DLD1 (cell line): ENCODE data around the gene PANK1.

Experiments used
- in situ Hi-C: cut with HindIII; loops from 2 replicates; pipeline ENCODE4 v1.10.0; 2017; ENCODE audit warnings: low sequenced_read_pairs

The PANK1 gene

GRCh38 chr10:89644967-89645741 is at the start of gene PANK1:
Gene PANK1, minus strand, starts transcription at chr10:89645242. Its CDS starts 351 bp downstream, at chr10:89644891.
- in situ Hi-C loops = no loop called here

DNA sequence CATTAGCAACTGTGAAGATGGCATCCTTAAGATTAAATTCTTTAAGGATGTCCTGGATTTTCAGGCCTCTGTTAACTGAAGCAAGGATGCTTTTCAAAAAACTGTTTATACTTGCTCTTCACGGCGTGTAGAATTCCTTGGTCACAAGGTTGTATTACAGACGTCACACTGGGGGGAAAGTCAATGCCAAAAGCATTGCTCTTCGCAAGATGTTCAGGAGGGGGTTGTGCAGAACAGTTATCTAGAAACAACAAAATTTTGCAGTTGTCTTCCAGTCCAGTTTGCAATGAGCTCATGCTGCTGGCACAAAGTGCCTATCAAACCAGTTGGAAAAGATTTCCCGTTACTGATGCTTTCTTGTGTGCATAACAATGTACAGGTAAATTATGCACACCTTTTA is 48.1 kb upstream of the PANK1 start:
- in situ Hi-C loops = no loop called here

- in situ Hi-C loops = no loop called here
Observed at GRCh38 chr10:89692416-89692815, 47.4 kb upstream of the PANK1 start.

DNA sequence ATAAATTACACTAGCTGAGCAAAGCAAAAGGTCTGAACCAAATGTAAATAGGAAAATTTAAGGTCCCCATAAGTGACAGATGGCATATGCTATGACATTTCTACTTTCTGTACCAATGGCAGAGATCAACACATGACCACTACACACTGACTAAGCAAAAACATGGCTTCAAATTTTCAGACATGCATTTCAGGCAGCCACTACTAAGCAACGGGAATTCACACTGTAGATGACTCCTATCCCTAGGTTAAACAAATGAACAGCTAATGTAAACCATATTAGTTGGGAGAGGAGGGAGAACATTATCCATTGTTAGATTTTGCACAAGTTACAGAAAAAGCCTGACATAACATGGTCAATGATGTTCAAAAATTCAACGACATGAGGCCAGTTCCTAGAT is 45.0 kb upstream of the PANK1 start:
- in situ Hi-C loops = no loop called here

DNA sequence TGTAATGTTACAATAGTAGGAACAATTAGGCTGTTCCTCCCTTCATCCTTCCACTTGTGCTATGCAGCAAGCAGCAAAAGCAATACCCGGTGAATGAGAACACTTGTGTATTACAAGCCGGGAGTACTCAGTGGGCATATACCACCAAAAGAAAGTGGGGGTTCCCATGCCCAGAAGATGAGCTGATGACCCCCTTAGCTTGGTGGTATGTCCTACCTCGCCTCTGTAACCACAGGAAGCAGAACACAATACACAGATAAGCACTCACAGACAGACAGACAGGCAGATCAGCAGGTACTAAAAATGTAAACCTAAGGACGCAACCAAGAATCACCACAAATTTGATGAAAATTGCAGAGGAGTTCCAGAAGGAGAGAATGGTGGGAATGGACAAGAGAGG is 40.9 kb upstream of the PANK1 start:
- in situ Hi-C loops = no loop called here

GRCh38 chr10:89684604-89685003 is 39.6 kb upstream of the PANK1 start:
- in situ Hi-C loops = no loop called here

DNA sequence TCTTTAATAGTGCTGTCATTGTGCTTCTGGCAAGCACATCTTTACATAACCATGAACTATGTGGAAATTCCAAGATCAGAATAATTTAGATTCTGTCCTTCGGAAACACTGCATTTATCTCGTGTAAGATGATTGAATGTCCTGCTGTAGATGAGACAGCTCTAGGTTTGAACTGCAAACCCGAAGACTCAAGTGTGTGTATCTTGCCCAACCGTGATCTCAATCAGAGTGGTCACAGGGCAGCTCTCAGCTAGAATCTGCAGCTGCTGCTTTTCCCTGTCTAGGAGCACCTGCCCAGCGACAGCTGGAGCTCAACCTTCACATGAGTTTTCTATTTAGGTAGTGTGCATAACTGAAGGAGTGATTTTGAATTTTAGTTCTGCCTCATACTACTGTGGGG is 38.8 kb upstream of the PANK1 start:
- in situ Hi-C loops = no loop called here

DNA sequence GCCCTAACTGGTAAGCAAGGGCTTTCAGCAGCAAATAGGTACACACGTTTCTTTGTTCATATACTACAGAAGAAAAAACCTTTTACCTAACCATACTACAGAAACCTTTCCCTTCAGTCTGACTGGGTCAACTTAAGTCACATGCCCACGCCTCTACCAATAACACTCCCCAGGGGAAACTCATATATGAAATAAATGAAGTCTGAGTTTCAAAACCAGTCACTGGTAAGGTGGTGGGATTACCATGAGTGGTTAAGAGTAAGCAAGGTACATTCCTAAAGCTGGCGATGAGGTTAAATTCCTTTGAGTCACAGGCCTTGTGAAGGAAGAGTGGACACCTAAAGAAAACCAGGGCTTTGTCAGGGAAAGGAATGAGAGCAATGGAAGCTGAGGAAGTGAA is 34.9 kb upstream of the PANK1 start:
- in situ Hi-C loops = no loop called here

GRCh38 chr10:89677341-89677740 is 32.3 kb upstream of the PANK1 start:
- in situ Hi-C loops = no loop called here

DNA sequence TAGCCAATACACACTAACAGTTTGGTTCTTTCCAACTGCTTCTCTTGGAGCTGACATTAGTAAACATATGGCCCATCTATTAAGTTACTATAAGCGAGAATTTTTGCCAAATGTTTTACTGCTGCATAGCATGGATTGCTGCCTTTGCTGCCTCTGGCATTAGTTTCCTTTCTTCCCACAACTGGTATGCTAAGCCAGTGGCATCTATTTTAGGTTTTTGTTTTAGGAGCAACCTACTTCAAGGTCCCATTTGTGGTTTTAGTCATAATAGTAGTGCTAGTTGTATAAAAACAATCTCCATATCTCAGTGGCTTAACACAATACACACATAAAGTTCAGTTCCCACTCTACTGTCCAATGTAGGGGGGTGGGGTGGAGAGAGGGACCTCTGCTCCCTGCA is 25.9 kb upstream of the PANK1 start:
- in situ Hi-C loops = no loop called here

DNA sequence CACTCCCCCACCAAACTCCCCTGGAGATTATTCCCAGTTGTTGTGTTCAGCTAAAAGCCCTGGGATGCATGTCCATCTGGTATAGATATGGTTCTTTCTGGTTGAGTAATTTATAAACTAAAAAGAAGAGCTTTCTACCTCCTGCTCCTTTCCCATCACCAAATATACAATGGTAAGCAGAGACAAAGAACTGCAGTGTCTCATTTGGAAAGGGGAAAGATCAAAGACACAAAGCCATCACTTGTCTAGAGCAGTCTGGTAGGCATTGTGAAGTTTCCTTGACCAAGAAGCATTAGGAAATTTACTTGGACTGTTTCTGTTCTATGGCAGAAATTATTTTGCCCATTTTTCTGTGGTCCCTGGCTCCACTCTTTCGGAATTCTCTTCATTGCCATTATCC is 24.9 kb upstream of the PANK1 start:
- in situ Hi-C loops = no loop called here

DNA sequence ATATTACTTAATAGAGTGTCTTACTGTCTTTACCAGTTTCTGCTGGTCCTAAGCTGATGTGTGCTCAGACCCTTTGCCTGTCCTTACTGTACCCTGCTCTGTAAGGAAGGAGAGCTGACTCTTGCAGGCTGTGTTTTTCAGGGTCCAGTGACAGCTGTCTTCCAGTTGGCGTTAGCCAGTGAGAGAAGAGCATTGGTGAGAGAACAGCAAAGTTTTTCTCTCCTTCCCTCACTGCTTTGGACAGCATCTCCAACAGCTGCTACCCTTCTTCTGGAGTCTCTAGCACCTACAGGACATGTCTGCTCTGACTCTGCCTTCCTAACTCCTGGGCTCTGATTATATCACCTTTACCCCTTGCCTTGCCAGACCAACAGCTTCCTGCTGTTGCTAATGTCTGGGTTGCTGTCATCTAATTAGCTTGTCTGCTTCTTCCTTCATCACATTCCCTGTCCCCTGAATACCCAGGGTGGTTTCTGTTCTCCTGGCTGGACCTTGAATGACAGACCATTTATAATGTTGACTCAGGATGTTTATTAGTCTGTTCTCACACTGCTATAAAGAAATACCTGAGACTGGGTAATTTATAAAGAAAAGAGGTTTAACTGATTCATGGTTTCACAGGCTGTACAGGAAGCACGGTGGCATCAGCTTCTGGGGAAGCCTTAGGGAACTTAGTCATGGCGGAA is 23.5 kb upstream of the PANK1 start:
- in situ Hi-C loops = no loop called here

- in situ Hi-C loops = no loop called here
Observed at GRCh38 chr10:89666138-89666537, 21.1 kb upstream of the PANK1 start.

DNA sequence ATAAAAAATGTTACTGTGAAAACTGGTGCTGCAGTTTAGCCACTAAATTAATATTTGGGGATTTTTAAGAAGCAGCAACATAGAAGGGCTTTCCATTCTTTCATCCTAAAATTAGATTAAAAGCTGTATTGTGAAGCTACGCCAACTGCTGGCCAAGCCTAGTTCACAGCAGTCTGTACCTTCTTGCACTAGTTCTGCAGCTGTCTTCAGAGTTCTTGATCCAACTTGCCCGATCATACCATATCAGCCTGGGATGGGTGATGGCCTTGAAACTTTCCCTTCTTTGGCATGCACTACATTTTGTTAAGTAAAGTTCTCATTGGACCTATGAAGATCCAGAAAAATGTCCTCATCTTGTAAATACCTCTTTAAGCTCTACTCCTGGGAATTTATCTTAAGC is 20.3 kb upstream of the PANK1 start:
- in situ Hi-C loops = no loop called here

DNA sequence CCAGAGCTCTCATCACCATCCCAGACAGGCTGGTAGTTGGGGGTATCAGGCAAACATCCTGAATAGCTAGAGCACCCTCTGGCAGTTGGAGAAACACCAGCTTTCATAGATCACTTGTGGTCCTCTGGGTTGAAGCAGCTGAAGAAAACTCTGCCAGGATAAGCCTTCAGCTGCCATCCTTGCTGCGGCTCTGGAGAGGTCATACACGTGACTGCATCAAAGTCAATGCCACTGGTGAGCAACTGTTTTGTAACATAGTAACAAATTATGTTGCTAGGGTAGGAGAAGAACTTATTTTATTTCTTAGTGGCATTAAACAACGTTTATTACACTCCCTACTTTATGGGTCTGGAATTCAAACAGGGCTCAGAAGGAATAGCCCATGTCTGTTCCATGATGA is 19.2 kb upstream of the PANK1 start:
- in situ Hi-C loops = no loop called here

DNA sequence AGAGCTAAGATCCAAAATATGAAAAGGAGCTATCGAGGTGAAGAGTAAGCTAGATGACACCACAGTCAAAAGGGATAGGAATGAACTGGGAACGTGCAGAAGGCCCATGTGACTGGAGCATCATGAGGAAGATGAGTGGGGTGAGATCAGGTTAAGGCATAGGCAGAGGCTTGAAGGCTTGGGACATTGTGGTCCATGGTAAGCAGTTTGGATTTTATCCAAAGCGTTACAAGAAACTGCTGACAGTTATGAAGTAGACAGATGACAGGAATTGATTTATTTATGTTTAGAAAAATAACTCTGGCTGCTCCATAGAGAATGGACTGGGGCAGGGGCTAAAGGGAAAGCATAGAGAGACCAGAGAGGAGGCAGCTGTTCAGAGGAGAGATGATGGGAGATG is 18.1 kb upstream of the PANK1 start:
- in situ Hi-C loops = no loop called here

DNA sequence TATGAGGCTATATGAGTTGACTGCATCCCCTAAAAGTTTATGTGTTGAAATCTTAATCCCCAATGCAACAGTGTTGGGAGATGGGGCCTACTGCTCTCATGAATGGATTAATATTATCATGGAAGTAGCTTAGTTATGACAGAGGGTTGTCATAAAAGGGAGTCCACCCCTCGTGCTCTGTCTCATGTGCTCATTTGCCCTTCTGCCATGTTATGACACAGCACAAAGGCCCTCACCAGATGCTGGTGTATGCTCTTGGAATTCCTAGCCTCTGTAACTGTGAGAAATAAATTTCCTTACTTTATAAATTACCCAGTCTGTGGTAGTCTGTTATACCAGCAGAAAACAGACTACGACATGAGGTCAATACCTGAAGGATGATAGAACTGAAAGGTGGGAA is 17.6 kb upstream of the PANK1 start:
- in situ Hi-C loops = no loop called here

DNA sequence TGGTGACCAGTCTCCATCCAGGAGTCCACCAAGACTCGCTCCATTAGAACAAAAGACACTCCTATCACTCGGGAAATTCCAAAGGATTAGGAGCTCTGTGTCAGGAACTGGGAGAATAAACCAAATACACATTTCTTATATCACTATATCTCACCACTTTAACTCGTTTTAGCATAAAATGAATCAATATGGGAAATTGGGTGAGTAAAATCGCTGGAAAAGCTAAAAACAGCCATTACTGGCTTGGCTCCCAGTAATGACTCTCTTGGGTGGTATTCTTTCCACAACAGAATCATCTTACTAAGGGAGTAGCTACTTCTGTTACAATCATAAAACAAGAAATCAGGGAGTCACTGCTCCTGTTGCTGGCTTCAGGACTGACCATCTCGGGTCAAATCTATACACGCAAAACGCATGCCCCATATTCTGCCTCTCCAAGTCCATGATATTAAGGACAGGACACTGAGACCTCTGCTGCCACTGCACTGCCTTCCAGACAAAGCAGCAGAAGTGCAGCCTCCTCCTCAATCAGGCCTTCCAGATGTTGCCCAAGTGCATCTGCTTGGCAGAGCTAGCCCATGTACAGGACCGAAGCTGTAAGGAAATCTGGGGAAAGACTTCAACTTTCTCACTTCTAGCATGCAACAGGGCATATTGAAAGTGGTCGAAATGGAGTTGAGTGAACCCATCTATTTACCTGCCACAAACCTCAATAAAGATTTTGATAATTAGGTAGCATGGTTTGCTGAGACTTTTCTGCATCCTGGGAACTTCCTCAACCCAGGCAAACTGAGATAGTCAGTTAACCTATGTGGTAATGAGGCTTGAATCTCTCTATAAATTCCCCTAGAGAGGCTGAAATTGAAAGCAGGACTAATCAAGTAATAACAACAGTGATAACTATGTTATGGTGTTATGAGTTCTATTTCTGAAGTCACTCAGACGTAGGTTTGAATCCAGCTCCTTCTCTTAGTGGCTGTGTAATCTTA is 14.4 kb upstream of the PANK1 start:
- in situ Hi-C loops = no loop called here

GRCh38 chr10:89657302-89657701 is 12.3 kb upstream of the PANK1 start:
- in situ Hi-C loops = no loop called here

DNA sequence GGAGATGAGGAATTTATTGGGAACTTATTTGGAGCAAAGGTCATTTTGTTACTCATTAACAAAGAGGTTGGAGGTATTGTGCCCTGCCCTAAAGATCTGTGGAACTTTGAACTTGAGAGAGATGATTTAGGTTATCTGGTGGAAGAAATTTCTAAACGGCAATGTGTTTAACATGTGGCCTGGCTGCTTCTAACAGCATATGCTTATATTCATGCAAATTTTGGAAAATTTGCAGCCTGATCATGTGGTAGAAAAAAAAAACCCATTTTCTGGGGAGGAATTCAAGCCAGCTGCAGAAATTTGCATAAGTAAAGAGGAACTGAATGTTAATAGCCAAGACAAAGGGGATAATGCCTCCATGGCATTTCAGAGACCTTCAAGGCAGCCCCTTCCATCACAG is 10.7 kb upstream of the PANK1 start:
- in situ Hi-C loops = no loop called here

DNA sequence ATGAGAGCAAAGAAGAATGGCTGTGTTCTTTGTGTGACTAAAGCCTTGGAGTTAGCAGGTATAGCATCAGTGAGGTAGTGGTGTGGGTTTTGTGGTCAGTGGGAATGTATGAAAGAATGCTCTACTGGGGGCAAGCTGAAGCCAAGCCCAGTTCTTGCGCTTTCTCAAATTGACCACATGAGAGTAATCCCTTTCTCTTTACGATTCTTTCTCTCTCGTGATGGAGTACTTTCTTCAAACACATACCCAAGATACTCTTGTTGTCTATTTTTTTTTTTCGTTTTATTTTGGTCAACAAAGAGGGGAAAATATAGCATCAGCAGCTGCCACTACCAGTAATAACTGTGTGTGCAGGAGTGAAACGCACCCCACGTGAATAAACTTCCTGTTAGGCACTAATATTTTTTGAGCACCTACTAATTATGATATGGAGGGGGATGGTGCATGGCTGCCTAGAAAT is 8.4 kb upstream of the PANK1 start:
- in situ Hi-C loops = no loop called here
